NK-92 (cell line): ENCODE measurements around the gene GNAS-AS1.

Experiments used
- DNase-seq: peaks from one replicate; lab custom pipeline; 2025; ENCODE audit not compliant: unreplicated experiment; lab: John Stamatoyannopoulos, UW

The GNAS-AS1 gene

GRCh38 chr20:58886546-58886945, 35.8 kb upstream of the GNAS-AS1 start:
- DNase-seq: no peak

- no peak for DNase-seq
These were observed 34.3 kb upstream of the GNAS-AS1 start for GRCh38 chr20:58884966-58885365.

GRCh38 chr20:58883241-58883691, 32.6 kb upstream of the GNAS-AS1 start:
- DNase-seq: no peak

- DNase-seq: no peak
These were observed 32.0 kb upstream of the GNAS-AS1 start for GRCh38 chr20:58882704-58883089.

GRCh38 chr20:58880994-58881752, 30.5 kb upstream of the GNAS-AS1 start:
- no peak for DNase-seq

GRCh38 chr20:58880441-58880840, 29.7 kb upstream of the GNAS-AS1 start:
- no peak for DNase-seq

GRCh38 chr20:58878399-58878798, 27.7 kb upstream of the GNAS-AS1 start:
- DNase-seq: no peak

- DNase-seq: no peak
These were observed 27.3 kb upstream of the GNAS-AS1 start for GRCh38 chr20:58877976-58878360.

- DNase-seq: no peak
These were observed 26.6 kb upstream of the GNAS-AS1 start for GRCh38 chr20:58877050-58877975.

- DNase-seq: no peak
These were observed 25.7 kb upstream of the GNAS-AS1 start for GRCh38 chr20:58876437-58876836.

GRCh38 chr20:58875541-58876134, 24.9 kb upstream of the GNAS-AS1 start:
- DNase-seq: no peak

GRCh38 chr20:58875111-58875510, 24.4 kb upstream of the GNAS-AS1 start:
- no peak for DNase-seq

- no peak for DNase-seq
These were observed 23.8 kb upstream of the GNAS-AS1 start for GRCh38 chr20:58874469-58874868.

- no peak for DNase-seq
These were observed 20.9 kb upstream of the GNAS-AS1 start for GRCh38 chr20:58871533-58872102.

GRCh38 chr20:58870293-58871014, 19.8 kb upstream of the GNAS-AS1 start:
- no peak for DNase-seq

- no peak for DNase-seq
These were observed 19.0 kb upstream of the GNAS-AS1 start for GRCh38 chr20:58869662-58870227.

GRCh38 chr20:58868795-58869194, 18.1 kb upstream of the GNAS-AS1 start:
- DNase-seq: no peak

GRCh38 chr20:58867211-58867610, 16.5 kb upstream of the GNAS-AS1 start:
- no peak for DNase-seq

GRCh38 chr20:58865843-58866242, 15.1 kb upstream of the GNAS-AS1 start:
- DNase-seq: no peak

GRCh38 chr20:58864346-58864745, 13.6 kb upstream of the GNAS-AS1 start:
- DNase-seq: no peak
